Panc1 (cell line): ENCODE data around the gene PPP1R14C.

Experiments
- POLR2AphosphoS5 ChIP-seq: IDR thresholded peaks from 2 replicates; pipeline ENCODE4 v1.6.1; 2012; ENCODE audit warnings: mild to moderate bottlenecking, low read depth, low read length, moderate library complexity
- SIN3A ChIP-seq: IDR thresholded peaks from 2 replicates; pipeline ENCODE4 v1.6.1; 2012; ENCODE audit warnings: low read depth, mild to moderate bottlenecking, low read length, moderate library complexity, borderline replicate concordance; ENCODE audit not compliant: insufficient read depth
- TCF7L2 ChIP-seq: IDR thresholded peaks from 2 replicates; pipeline ENCODE4 v1.6.1; 2011; ENCODE audit warnings: mild to moderate bottlenecking, low read depth, low read length, inconsistent platforms
- TF ChIP-seq, protein P1 (sequence below): fragments of 450-650 bp; IDR thresholded peaks from 2 replicates; pipeline ENCODE4 v1.5.1; 2017; ENCODE audit warnings: mild to moderate bottlenecking
- TF ChIP-seq, protein P2 (sequence below), 2 experiments: IDR thresholded peaks; 2 replicates each; pipeline ENCODE4 v1.6.1; 2011 to 2012; ENCODE audit warnings: low read depth in 2 of 2, control low read depth in 1 of 2, low read length in 1 of 2, mild to moderate bottlenecking in 1 of 2, moderate library complexity in 1 of 2; ENCODE audit not compliant: insufficient read depth in 1 of 2

DNA sequence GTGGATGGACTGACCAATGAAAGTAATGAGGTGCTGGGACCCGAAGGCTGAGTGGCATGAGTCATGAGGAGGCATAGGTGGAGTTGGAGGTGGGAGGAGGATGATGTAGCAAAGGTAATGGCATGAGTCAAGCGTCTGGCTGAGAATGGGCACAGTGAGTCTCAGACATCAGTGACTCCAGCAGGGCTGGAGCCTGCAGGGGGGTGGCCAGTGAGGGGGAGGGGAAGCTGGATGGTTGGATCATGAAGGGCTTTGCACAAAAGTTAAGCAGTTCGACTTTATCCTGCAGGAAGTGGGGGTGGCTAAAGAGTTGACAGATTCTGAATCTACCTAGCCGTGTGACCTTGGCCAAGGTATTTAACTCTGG is 127.0 kb downstream of the PPP1R14C start:
- TF ChIP-seq, protein P1, sequence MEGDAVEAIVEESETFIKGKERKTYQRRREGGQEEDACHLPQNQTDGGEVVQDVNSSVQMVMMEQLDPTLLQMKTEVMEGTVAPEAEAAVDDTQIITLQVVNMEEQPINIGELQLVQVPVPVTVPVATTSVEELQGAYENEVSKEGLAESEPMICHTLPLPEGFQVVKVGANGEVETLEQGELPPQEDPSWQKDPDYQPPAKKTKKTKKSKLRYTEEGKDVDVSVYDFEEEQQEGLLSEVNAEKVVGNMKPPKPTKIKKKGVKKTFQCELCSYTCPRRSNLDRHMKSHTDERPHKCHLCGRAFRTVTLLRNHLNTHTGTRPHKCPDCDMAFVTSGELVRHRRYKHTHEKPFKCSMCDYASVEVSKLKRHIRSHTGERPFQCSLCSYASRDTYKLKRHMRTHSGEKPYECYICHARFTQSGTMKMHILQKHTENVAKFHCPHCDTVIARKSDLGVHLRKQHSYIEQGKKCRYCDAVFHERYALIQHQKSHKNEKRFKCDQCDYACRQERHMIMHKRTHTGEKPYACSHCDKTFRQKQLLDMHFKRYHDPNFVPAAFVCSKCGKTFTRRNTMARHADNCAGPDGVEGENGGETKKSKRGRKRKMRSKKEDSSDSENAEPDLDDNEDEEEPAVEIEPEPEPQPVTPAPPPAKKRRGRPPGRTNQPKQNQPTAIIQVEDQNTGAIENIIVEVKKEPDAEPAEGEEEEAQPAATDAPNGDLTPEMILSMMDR: no peak
- TF ChIP-seq TCF7L2 (no peak), POLR2AphosphoS5 (no peak), SIN3A (no peak)
- TF ChIP-seq, protein P2, sequence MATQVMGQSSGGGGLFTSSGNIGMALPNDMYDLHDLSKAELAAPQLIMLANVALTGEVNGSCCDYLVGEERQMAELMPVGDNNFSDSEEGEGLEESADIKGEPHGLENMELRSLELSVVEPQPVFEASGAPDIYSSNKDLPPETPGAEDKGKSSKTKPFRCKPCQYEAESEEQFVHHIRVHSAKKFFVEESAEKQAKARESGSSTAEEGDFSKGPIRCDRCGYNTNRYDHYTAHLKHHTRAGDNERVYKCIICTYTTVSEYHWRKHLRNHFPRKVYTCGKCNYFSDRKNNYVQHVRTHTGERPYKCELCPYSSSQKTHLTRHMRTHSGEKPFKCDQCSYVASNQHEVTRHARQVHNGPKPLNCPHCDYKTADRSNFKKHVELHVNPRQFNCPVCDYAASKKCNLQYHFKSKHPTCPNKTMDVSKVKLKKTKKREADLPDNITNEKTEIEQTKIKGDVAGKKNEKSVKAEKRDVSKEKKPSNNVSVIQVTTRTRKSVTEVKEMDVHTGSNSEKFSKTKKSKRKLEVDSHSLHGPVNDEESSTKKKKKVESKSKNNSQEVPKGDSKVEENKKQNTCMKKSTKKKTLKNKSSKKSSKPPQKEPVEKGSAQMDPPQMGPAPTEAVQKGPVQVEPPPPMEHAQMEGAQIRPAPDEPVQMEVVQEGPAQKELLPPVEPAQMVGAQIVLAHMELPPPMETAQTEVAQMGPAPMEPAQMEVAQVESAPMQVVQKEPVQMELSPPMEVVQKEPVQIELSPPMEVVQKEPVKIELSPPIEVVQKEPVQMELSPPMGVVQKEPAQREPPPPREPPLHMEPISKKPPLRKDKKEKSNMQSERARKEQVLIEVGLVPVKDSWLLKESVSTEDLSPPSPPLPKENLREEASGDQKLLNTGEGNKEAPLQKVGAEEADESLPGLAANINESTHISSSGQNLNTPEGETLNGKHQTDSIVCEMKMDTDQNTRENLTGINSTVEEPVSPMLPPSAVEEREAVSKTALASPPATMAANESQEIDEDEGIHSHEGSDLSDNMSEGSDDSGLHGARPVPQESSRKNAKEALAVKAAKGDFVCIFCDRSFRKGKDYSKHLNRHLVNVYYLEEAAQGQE (IDR thresholded peaks at IDR 0.05; ENCODE audit: insufficient read depth in 1 of 2, low read depth in 2 of 2, low read length in 1 of 2): no peak
